Stomach smooth muscle (tissue), 2 donors: ENCODE data around the gene YAF2.

Source experiments
- H3K27ac ChIP-seq: one replicate; pipeline ENCODE4 v1.7.0; 2013; ENCODE audit warnings: mild to moderate bottlenecking, low read length, inconsistent platforms
- H3K27me3 ChIP-seq, 2 donors: one replicate each; pipeline ENCODE4 v1.7.0; 2013; ENCODE audit warnings: low read length in 2 of 2; ENCODE audit not compliant: insufficient read depth in 2 of 2, control insufficient read depth in 1 of 2
- H3K36me3 ChIP-seq, 2 donors: one replicate each; pipeline ENCODE4 v1.7.0; 2013; ENCODE audit warnings: low read length in 2 of 2; ENCODE audit not compliant: control insufficient read depth in 2 of 2, insufficient read depth in 2 of 2
- H3K4me1 ChIP-seq: one replicate; pipeline ENCODE4 v1.7.0; 2013; ENCODE audit warnings: low read length; ENCODE audit not compliant: control insufficient read depth, insufficient read depth
- H3K4me3 ChIP-seq, 2 donors: one replicate each; pipeline ENCODE4 v1.7.0; 2013; ENCODE audit warnings: low read length in 2 of 2
- H3K9ac ChIP-seq, 2 donors: one replicate each; pipeline ENCODE4 v1.7.0; 2013; ENCODE audit warnings: low read length in 2 of 2, mild to moderate bottlenecking in 1 of 2
- H3K9me3 ChIP-seq, 2 donors: one replicate each; pipeline ENCODE4 v1.7.0; 2013; ENCODE audit warnings: low read length in 2 of 2; ENCODE audit not compliant: control insufficient read depth in 2 of 2
- donor health status: healthy.
- donor health status: Pancreatic carcinoma.

The YAF2 gene

DNA sequence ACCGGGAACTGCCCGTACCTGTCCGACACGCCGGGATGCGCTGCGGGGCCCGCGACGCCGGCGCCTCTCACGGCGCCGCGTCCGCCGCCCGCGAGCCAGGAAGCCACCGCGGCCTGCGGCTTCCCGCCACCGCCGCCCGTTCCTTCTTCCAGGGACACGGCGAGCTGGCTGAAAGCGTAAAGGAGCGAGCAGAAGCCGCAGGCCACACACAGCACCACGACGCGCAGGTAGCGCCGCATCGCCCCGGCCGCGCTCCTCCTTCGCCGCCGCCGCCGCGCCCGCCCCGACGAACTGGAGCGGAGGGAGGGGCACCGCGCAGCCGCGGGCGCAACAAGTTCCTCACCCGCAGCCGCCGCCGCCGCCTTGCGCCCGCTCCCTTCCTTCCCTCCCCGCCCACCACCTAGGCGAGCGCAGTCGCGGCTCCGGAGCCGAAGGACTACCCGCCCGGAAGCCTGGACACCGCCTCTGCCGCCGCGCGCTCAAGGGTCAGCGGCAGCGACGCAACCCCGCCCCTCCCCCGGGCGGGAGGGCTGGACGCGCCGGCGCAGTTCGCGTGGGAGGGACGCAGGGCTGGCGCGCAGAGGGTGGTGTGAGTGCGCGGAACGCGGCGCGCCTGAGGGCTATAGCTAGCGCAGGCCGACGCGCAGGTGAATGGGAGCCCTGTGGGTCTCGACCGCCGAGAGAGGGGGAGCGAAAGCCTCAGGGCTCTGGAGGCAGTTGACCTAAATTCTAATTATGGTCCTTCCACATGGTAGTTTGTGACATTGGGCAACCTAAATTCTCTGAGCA is 93.4 kb downstream of the YAF2 start, which contains the start of gene GXYLT1:
TSS of gene GXYLT1 (minus strand) at position 467 of the 789 bp plus-strand sequence. CDS start at position 239, 228 bp downstream.
- Histone ChIP-seq H3K4me1 (peaks cover 8% of the 10 kb centered on the region), H3K36me3 (no peaks in the 10 kb centered on the region), H3K9me3 (no peaks in the 10 kb centered on the region), H3K27me3 (no peaks in the 10 kb centered on the region), H3K27ac (peak within 1 kb of the TSS; percentile 26), H3K4me3 (peak within 1 kb of the TSS; percentile 82 to 93), H3K9ac (peak within 1 kb of the TSS; percentile 68 to 78)

GRCh38 chr12:42144158-42144407 is 94.0 kb downstream of the YAF2 start:
- Histone ChIP-seq H3K27me3 (no peaks in the 10 kb centered on the region), H3K4me3 (peak overlapping the region; percentile 62 to 82), H3K27ac (no peak overlapping the region), H3K36me3 (no peaks in the 10 kb centered on the region), H3K9ac (peak overlapping the region; percentile 47 to 66), H3K9me3 (no peaks in the 10 kb centered on the region), H3K4me1 (peaks cover 8% of the 10 kb centered on the region)

DNA sequence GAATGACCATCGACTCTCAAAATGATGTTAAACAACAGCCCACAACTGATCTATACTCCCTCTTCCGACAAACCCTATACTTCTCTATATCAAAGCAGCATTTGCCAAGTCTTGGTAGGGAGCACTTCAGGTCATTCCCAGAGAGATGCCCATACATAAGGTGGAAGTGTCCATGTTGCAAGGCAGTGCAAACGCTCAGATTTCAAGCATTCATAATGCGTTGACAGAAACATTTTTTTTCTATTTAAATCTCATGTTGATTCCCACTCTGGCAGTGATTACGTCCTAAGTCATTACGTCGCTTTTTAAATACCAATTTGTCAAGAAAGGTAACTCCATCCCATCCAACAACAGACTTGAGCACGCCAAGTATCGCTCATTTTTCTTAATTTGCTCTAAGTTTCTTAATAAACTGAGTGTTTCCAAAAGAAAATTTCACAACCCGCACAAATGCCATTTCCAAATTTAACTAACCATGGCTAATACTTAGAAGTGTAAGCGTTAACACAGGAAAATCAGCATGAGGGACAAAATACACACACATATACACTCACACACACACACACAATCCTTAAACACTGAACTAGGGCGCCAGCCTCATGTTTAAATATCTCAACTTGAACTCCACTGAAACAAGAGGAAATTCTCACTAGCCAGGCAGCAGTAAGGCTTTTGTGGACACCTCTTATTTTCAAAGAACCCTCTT is 94.4 kb downstream of the YAF2 start:
- Histone ChIP-seq H3K36me3 (no peaks in the 10 kb centered on the region), H3K9me3 (no peaks in the 10 kb centered on the region), H3K4me3 (peak overlapping the region; percentile 62 to 82), H3K27me3 (no peaks in the 10 kb centered on the region), H3K27ac (no peak overlapping the region), H3K9ac (peak overlapping the region; percentile 47 to 66), H3K4me1 (peaks cover 8% of the 10 kb centered on the region)

DNA sequence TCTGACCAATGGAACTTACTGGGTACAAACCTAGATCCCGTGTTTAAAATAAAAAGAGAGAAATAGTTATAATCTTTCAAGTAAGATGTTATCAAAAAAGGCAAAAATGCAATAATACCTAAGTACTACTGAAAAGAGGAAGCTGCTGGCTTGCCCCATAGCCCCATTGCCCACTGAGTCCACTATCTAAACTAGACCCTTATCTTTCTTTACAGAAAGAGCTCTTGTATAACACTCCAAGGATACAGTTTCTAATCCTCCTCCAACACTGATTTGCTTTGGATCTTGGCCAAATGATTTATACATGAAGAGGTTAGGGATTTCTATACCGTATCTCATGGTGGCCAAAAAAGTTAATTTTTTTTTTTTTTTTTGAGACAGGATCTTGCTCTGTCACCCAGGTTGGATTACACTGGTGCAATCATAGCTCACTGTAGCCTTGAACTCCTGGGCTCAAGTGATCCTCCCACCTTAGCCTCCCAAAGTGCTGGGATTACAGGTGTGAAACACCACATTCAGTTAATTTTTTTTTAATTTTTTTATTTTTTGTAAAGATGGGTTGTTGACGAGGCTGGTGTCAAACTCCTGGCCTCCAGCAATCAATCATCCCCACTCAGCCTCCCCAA is 96.0 kb downstream of the YAF2 start:
- no peak overlapping the region for H3K4me3 ChIP-seq
- no peak overlapping the region for H3K9ac ChIP-seq

DNA sequence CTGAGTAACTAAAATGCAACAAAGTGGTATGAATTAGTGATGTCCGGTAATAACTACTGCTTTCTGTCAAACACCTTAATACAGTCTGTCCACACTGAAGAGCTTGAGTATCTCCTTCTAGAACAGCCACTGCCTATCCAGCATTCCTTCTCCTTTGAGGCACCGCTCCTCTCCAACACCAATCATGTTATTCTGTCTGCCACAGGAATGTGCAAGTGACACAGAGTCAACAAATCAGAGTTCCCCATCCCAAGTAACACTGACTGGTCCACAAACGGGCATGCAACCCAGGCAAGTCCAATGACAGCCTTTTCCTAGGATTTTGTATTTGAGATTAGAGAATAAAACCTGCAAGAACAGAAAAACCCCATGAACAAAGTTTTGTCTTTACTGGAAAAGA is 97.1 kb downstream of the YAF2 start:
- H3K36me3 ChIP-seq = no peaks in the 10 kb centered on the region
- H3K9me3 ChIP-seq = no peaks in the 10 kb centered on the region
- peaks cover 8% of the 10 kb centered on the region for H3K4me1 ChIP-seq
- no peak overlapping the region for H3K9ac ChIP-seq
- no peak overlapping the region for H3K4me3 ChIP-seq
- no peaks in the 10 kb centered on the region for H3K27me3 ChIP-seq
- no peak overlapping the region for H3K27ac ChIP-seq

More for the DNA sequence above, 96.0 kb downstream of the YAF2 start:
- Histone ChIP-seq H3K4me1 (peaks cover 8% of the 10 kb centered on the region), H3K9me3 (no peaks in the 10 kb centered on the region), H3K27ac (no peak overlapping the region), H3K27me3 (no peaks in the 10 kb centered on the region), H3K36me3 (no peaks in the 10 kb centered on the region)

DNA sequence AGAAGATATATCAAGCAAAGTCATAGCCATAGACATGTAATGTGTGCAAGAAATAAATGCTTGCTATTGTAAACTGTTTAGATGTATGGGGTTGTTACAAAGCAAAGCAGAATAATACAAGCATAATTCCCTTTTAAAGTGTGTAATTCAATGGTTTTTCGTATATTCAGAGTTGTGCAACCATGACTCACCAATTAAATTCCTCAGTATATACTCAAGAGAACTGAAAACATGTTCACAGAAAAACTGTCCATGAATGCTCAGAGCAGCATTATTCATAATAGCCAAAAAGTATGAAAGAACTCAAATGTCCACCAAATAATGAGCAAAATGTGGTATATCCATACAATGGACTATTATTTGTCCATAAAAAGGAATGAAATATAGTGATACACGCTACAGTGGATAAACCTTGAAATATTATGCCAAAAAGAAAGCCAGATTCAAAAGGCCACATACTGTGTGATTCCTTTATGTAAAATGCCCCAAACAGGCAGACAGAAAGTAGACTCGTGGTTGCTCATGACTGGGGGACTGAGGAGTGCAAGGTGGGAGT is 102.7 kb downstream of the YAF2 start:
- Histone ChIP-seq H3K27me3 (no peaks in the 10 kb centered on the region), H3K36me3 (no peaks in the 10 kb centered on the region), H3K9me3 (no peaks in the 10 kb centered on the region), H3K9ac (no peak overlapping the region), H3K4me1 (no peaks in the 10 kb centered on the region), H3K4me3 (no peak overlapping the region), H3K27ac (no peak overlapping the region)

GRCh38 chr12:42130672-42131402 is 107.2 kb downstream of the YAF2 start:
- no peak overlapping the region for H3K9ac ChIP-seq
- H3K36me3 ChIP-seq = no peaks in the 10 kb centered on the region
- no peaks in the 10 kb centered on the region for H3K9me3 ChIP-seq
- H3K27me3 ChIP-seq = no peaks in the 10 kb centered on the region
- H3K4me1 ChIP-seq = no peaks in the 10 kb centered on the region
- H3K4me3 ChIP-seq = no peak overlapping the region
- no peak overlapping the region for H3K27ac ChIP-seq

DNA sequence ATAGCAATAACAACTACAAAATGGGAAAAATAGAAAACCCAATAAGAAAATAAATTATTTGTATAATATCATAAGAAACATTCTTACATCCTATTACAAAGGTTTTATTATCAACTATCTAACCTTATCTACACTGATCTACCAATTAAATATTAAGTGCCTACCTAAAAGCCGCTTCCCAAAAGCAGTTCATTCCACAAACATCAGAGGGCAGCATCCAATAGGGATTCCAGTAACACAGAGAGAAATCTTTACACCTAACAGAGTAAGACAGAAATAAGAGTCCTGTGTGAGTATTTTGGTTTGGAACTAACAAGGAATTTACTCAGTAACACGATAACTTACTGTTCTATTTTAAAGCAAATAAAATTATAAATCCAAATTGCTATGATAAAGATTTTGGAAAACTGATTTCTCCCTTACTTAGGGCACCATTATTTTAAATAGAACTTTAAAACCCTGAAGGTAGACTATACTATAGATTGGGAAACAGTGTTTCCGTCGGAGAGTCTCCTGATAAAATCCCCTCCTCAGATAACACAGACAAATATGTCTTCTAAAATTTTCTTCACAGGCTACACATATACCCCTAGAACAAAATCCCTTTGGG is 108.3 kb downstream of the YAF2 start:
- Histone ChIP-seq H3K27me3 (no peaks in the 10 kb centered on the region), H3K27ac (no peak overlapping the region), H3K4me1 (no peaks in the 10 kb centered on the region), H3K9me3 (no peaks in the 10 kb centered on the region), H3K4me3 (no peak overlapping the region), H3K36me3 (no peaks in the 10 kb centered on the region), H3K9ac (no peak overlapping the region)

GRCh38 chr12:42128888-42129287 is 109.2 kb downstream of the YAF2 start:
- Histone ChIP-seq H3K27me3 (no peaks in the 10 kb centered on the region), H3K4me1 (no peaks in the 10 kb centered on the region), H3K36me3 (no peaks in the 10 kb centered on the region), H3K27ac (no peak overlapping the region), H3K9ac (no peak overlapping the region), H3K4me3 (no peak overlapping the region), H3K9me3 (no peaks in the 10 kb centered on the region)

- Histone ChIP-seq H3K27ac (no peak overlapping the region), H3K4me1 (no peaks in the 10 kb centered on the region), H3K4me3 (no peak overlapping the region), H3K9ac (no peak overlapping the region), H3K9me3 (no peaks in the 10 kb centered on the region), H3K27me3 (no peaks in the 10 kb centered on the region), H3K36me3 (no peaks in the 10 kb centered on the region)
Observed at GRCh38 chr12:42128327-42128726, 109.7 kb downstream of the YAF2 start.
